Kidney (tissue), 14 donors: ENCODE data around the gene MYH9. TPM values are rescaled to one million over a fixed set of nuclear protein-coding genes. Genes with fewer than 3 reads are reported as not detected.
"Not testable (repeated sequence)": the region's sequence is repeated elsewhere in the genome, so short reads cannot be mapped to it uniquely, and the experiment has no call there.

ENCODE experiments used
- DNase-seq, 5 donors: peaks; one replicate each; pipeline ENCODE4 v3.0.0-alpha.2; 2013 to 2020
- FAIRE-seq: peaks from 2 replicates; lab custom pipeline; 2012; peaks lifted over from hg19 to GRCh38; lab: Jason Lieb, UNC
- H3K27ac ChIP-seq, 2 donors: one replicate each; pipeline ENCODE4 v1.7.0; 2013; ENCODE audit warnings: low read depth in 2 of 2, low read length in 2 of 2, inconsistent platforms in 1 of 2
- H3K27me3 ChIP-seq: one replicate; pipeline ENCODE4 v1.7.1; 2013; ENCODE audit warnings: low read length, inconsistent platforms; ENCODE audit not compliant: control insufficient read depth, insufficient read depth
- H3K36me3 ChIP-seq, 3 donors: one replicate each; pipeline versions ENCODE4 v1.7.0 to v1.7.1; 2013; ENCODE audit warnings: low read length in 3 of 3, control low read depth in 1 of 3, inconsistent platforms in 1 of 3; ENCODE audit not compliant: insufficient read depth in 3 of 3, control insufficient read depth in 2 of 3
- H3K4me1 ChIP-seq, 3 donors: one replicate each; pipeline versions ENCODE4 v1.7.0 to v1.7.1; 2013; ENCODE audit warnings: low read length in 3 of 3, inconsistent platforms in 1 of 3, low read depth in 1 of 3; ENCODE audit not compliant: control insufficient read depth in 2 of 3, insufficient read depth in 2 of 3
- H3K4me3 ChIP-seq, 3 donors: one replicate each; pipeline versions ENCODE4 v1.7.0 to v1.8.1; 2013; ENCODE audit warnings: low read length in 3 of 3, control low read depth in 1 of 3, inconsistent platforms in 1 of 3
- H3K9ac ChIP-seq, 3 donors: one replicate each; pipeline versions ENCODE4 v1.7.0 to v1.7.1; 2013; ENCODE audit warnings: low read length in 3 of 3, control low read depth in 1 of 3, inconsistent platforms in 1 of 3
- H3K9me3 ChIP-seq, 3 donors: one replicate each; pipeline versions ENCODE4 v1.7.0 to v1.7.1; 2013; ENCODE audit warnings: low read length in 3 of 3, control low read depth in 1 of 3, inconsistent platforms in 1 of 3; ENCODE audit not compliant: control insufficient read depth in 2 of 3, insufficient read depth in 1 of 3
- intact Hi-C: fragments of 100-400 bp; cut with DNase I; formaldehyde crosslinking; loops from one replicate; pipeline ENCODE4 v1.11.1; 2022
- polyA plus RNA-seq: library from polyadenylated mRNA; stranded (reverse); fragments of 350-450 nt; fragmentation: Illumina TruSeq; extraction: RNeasy Lipid Tissue Mini Kit (QIAGEN cat#74804); gene quantifications from one replicate; pipeline ENCODE4 v1.2.3, GENCODE V29; 2014; ENCODE audit warnings: low read depth, low replicate concordance; ENCODE audit not compliant: insufficient read depth
- total RNA-seq: library from RNA; stranded (reverse); fragmentation: NEBNext Ultra II Directional; extraction: Animal tissue kit (Norgen Biotek cat#: 25700); gene quantifications from one replicate; pipeline ENCODE4 v1.2.1, GENCODE V29; 2021
- TF ChIP-seq, protein P1 (sequence below): IDR thresholded peaks from 3 replicates; pipeline ENCODE4 v1.5.1; 2012; ENCODE audit warnings: mild to moderate bottlenecking, moderate library complexity, borderline replicate concordance; ENCODE audit not compliant: insufficient read depth; ENCODE audit errors: extremely low read depth
- donor health status: control.
- donor health status: control.
- donor health status: control.
- donor health status: control.
- donor health status: control.
- donor health status: DM: yes; HTN: yes; CAD: no.
- donor health status: Normal renal cell carcinoma (clear cell type).

Gene MYH9
- total and polyA plus RNA-seq, 2 donors from 2014 or later: 85.2 to 655 TPM

- FAIRE-seq: no peak
- peak within 1 kb of the TSS in 2 of 3 donors; percentile 67 to 77 for H3K4me3 ChIP-seq
- TF ChIP-seq, protein P1, sequence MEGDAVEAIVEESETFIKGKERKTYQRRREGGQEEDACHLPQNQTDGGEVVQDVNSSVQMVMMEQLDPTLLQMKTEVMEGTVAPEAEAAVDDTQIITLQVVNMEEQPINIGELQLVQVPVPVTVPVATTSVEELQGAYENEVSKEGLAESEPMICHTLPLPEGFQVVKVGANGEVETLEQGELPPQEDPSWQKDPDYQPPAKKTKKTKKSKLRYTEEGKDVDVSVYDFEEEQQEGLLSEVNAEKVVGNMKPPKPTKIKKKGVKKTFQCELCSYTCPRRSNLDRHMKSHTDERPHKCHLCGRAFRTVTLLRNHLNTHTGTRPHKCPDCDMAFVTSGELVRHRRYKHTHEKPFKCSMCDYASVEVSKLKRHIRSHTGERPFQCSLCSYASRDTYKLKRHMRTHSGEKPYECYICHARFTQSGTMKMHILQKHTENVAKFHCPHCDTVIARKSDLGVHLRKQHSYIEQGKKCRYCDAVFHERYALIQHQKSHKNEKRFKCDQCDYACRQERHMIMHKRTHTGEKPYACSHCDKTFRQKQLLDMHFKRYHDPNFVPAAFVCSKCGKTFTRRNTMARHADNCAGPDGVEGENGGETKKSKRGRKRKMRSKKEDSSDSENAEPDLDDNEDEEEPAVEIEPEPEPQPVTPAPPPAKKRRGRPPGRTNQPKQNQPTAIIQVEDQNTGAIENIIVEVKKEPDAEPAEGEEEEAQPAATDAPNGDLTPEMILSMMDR: no peak
Measured at GRCh38 chr22:36252754-36253522, 134.8 kb downstream of the MYH9 start, which contains the start of gene APOL1. APOL1 (plus strand) TSS chr22:36253133; CDS start chr22:36254956, 1,823 bp downstream.

GRCh38 chr22:36251979-36252608, 135.7 kb downstream of the MYH9 start:
- H3K9ac ChIP-seq, H3K9me3 ChIP-seq, H3K27me3 ChIP-seq, intact Hi-C loops, H3K36me3 ChIP-seq, DNase-seq, H3K27ac ChIP-seq, H3K4me3 ChIP-seq, FAIRE-seq: not testable (repeated sequence)
- peaks cover 0 to 10% (median 0%) of the 10 kb centered on the region in 3 donors for H3K4me1 ChIP-seq

More at GRCh38 chr22:36252754-36253522, 134.8 kb downstream of the MYH9 start, which contains the start of gene APOL1:
- no peaks in the 10 kb centered on the region for H3K36me3 ChIP-seq
- no peaks in the 10 kb centered on the region for H3K9me3 ChIP-seq
- peak in 2 of 5 donors; percentile 23 to 79 for DNase-seq
- peak within 1 kb of the TSS in 2 of 3 donors; percentile 3 to 85 for H3K9ac ChIP-seq
- H3K4me1 ChIP-seq: peaks cover 0 to 13% (median 0%) of the 10 kb centered on the region in 3 donors
- intact Hi-C loops: no loop called here
- no peaks in the 10 kb centered on the region for H3K27me3 ChIP-seq
- H3K27ac ChIP-seq: peak within 1 kb of the TSS; percentile 51 to 67

- H3K36me3 ChIP-seq, H3K27ac ChIP-seq, H3K4me3 ChIP-seq, intact Hi-C loops, FAIRE-seq, H3K9ac ChIP-seq, H3K9me3 ChIP-seq, DNase-seq, H3K27me3 ChIP-seq: not testable (repeated sequence)
- H3K4me1 ChIP-seq: peaks cover 0 to 10% (median 0%) of the 10 kb centered on the region in 3 donors
Measured at GRCh38 chr22:36250292-36250960, 137.3 kb downstream of the MYH9 start.

DNA sequence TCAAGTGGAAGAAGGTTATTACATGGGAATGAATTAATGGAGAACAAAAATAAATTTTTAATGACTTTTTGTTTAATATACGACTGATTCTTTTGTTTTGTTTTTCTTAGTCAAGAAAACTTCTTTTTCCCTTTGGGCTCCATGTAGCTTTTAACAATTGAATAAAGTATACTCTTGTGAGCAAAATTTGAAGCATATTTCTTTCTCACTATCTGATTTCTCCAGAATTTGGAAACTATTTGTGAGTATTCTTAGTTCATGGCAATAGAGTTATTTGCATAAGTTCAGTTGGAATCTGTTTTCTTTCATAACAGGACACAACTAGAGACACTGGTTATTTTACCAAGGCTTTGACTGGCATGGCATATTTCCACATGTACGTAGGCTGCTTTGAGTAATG, 138.6 kb downstream of the MYH9 start:
- H3K9me3 ChIP-seq: no peaks in the 10 kb centered on the region
- H3K36me3 ChIP-seq: no peaks in the 10 kb centered on the region
- no peak for FAIRE-seq
- TF ChIP-seq, protein P1: no peak
- no peak for DNase-seq
- no peaks in the 10 kb centered on the region for H3K27me3 ChIP-seq
- intact Hi-C loops: no loop called here
- H3K4me1 ChIP-seq: peaks cover 0 to 10% (median 0%) of the 10 kb centered on the region in 3 donors
- H3K9ac ChIP-seq: no peak overlapping the region
- H3K27ac ChIP-seq: no peak overlapping the region
- H3K4me3 ChIP-seq: no peak overlapping the region
